IMR-90 (cell line): ENCODE results near the gene PSMD12.

Source experiments
- CEBPB ChIP-seq: IDR thresholded peaks from 2 replicates; pipeline ENCODE4 v1.6.1; 2012; ENCODE audit warnings: low read depth, low read length, improper control_type of control experiment
- CTCF ChIP-seq: conservative IDR thresholded peaks from 2 replicates; pipeline ENCODE4 v1.5.1; 2012; ENCODE audit warnings: mild to moderate bottlenecking, low read depth, low read length, improper control_type of control experiment
- MAFK ChIP-seq: IDR thresholded peaks from 2 replicates; pipeline ENCODE4 v1.6.1; 2012; ENCODE audit warnings: low read depth, low read length, improper control_type of control experiment
- MAZ ChIP-seq: IDR thresholded peaks from 2 replicates; pipeline ENCODE4 v1.6.1; 2012; ENCODE audit warnings: low read depth, mild to moderate bottlenecking, low read length, improper control_type of control experiment, moderate library complexity, borderline replicate concordance
- NFE2L2 ChIP-seq: fragments of 150-350 bp; IDR thresholded peaks from 2 replicates; pipeline ENCODE4 v1.6.1; 2016; ENCODE audit warnings: low read depth, mild to moderate bottlenecking, low read length
- POLR2A ChIP-seq: IDR thresholded peaks from 2 replicates; pipeline ENCODE4 v1.6.1; 2012; ENCODE audit warnings: mild to moderate bottlenecking, low read depth, low read length
- RAD21 ChIP-seq: IDR thresholded peaks from 2 replicates; pipeline ENCODE4 v1.6.1; 2012; ENCODE audit warnings: low read length, improper control_type of control experiment
- RCOR1 ChIP-seq: IDR thresholded peaks from 2 replicates; pipeline ENCODE4 v1.6.1; 2012; ENCODE audit warnings: mild to moderate bottlenecking, low read length, improper control_type of control experiment; ENCODE audit not compliant: insufficient replicate concordance
- RFX5 ChIP-seq: IDR thresholded peaks from 2 replicates; pipeline ENCODE4 v1.8.0; 2012; ENCODE audit warnings: low read depth, mild to moderate bottlenecking, low read length, moderate library complexity
- SMC3 ChIP-seq: fragments of 150-350 bp; IDR thresholded peaks from 2 replicates; pipeline ENCODE4 v1.6.1; 2016; ENCODE audit warnings: low read depth, mild to moderate bottlenecking, antibody characterized with exemption, low read length, moderate library complexity

- TF ChIP-seq CTCF (peak; percentile 39), NFE2L2 (no peak), POLR2A (no peak; the same call in 1 of the 2 replicates), RAD21 (no peak), MAZ (no peak), RFX5 (no peak), RCOR1 (no peak), SMC3 (no peak), MAFK (no peak), CEBPB (no peak)
Observed at GRCh38 chr17:67377488-67378453, 11.4 kb upstream of the PSMD12 start.
